Neural cell (in vitro differentiated cells): ENCODE measurements around the gene BCL3. TPM values are rescaled to one million over a fixed set of nuclear protein-coding genes. Genes with fewer than 3 reads are reported as not detected.
A peak's percentile ranks its signal among the peaks of the same experiment; 100 is the strongest.

Experiments used
- H2AFZ ChIP-seq: fragments of 200-600, 300-800 bp; sonication (generic), shearing (Covaris generic); 2 replicates; pipeline ENCODE4 v1.6.0; 2014; ENCODE audit warnings: low read depth, mild to moderate bottlenecking, antibody characterized with exemption, low read length, moderate library complexity
- H3F3A ChIP-seq: fragments of 200-600 bp; shearing (Covaris generic); 2 replicates; pipeline ENCODE4 v1.6.1; 2016; ENCODE audit warnings: mild to moderate bottlenecking, moderate library complexity, mixed read lengths, antibody characterized with exemption, low read length; ENCODE audit not compliant: insufficient read depth, poor library complexity, severe bottlenecking
- H3K27ac ChIP-seq: fragments of 200-600, 300-800 bp; sonication (generic), shearing (Covaris generic); 2 replicates; pipeline ENCODE4 v1.5.1; 2014; ENCODE audit warnings: mild to moderate bottlenecking, low read length, moderate library complexity
- H3K27me3 ChIP-seq: fragments of 300-800, 200-600 bp; sonication (generic), shearing (Covaris generic); 2 replicates; pipeline ENCODE4 v1.6.0; 2014; ENCODE audit warnings: mild to moderate bottlenecking, low read depth, low read length, moderate library complexity; ENCODE audit not compliant: insufficient read depth
- H3K36me3 ChIP-seq: fragments of 300-800, 200-600 bp; sonication (generic), shearing (Covaris generic); 2 replicates; pipeline ENCODE4 v1.5.1; 2014; ENCODE audit warnings: mild to moderate bottlenecking, antibody characterized with exemption, low read length, moderate library complexity; ENCODE audit not compliant: insufficient read depth
- H3K4me2 ChIP-seq: fragments of 300-800, 200-600 bp; sonication (generic), shearing (Covaris generic); 2 replicates; pipeline ENCODE4 v1.6.0; 2014; ENCODE audit warnings: mild to moderate bottlenecking, low read length
- H3K4me3 ChIP-seq: fragments of 300-800, 200-600 bp; sonication (generic), shearing (Covaris generic); 2 replicates; pipeline ENCODE4 v1.5.1; 2014; ENCODE audit warnings: mild to moderate bottlenecking, low read length, moderate library complexity
- H3K79me2 ChIP-seq: fragments of 200-600 bp; shearing (Covaris generic); replicated peaks from 2 replicates; pipeline ENCODE4 v1.6.0; 2014; ENCODE audit warnings: mild to moderate bottlenecking, low read length, moderate library complexity; ENCODE audit not compliant: insufficient read depth
- H3K9ac ChIP-seq: fragments of 300-800, 200-600 bp; sonication (generic), shearing (Covaris generic); 2 replicates; pipeline ENCODE4 v1.6.1; 2016; ENCODE audit warnings: mild to moderate bottlenecking, low read length, mixed read lengths
- H3K9me2 ChIP-seq: fragments of 200-600 bp; shearing (Covaris generic); 2 replicates; pipeline ENCODE4 v1.6.1; 2016; ENCODE audit warnings: mild to moderate bottlenecking, low read length, mixed read lengths; ENCODE audit not compliant: insufficient read depth
- H3K9me3 ChIP-seq: fragments of 200-600, 300-800 bp; sonication (generic), shearing (Covaris generic); 2 replicates; pipeline ENCODE4 v1.6.1; 2016; ENCODE audit warnings: mild to moderate bottlenecking, mixed run types, low read length, moderate library complexity, mixed read lengths
- H4K20me1 ChIP-seq: fragments of 200-600 bp; shearing (Covaris generic); 2 replicates; pipeline ENCODE4 v1.6.1; 2016; ENCODE audit warnings: mild to moderate bottlenecking, mixed run types; ENCODE audit not compliant: insufficient read depth
- CTCF ChIP-seq: fragments of 450-650 bp; IDR thresholded peaks from 2 replicates; pipeline ENCODE4 v1.5.1; 2014; ENCODE audit warnings: antibody characterized with exemption, mild to moderate bottlenecking, moderate library complexity; ENCODE audit not compliant: poor library complexity, severe bottlenecking
- EP300 ChIP-seq: fragments of 450-650 bp; conservative IDR thresholded peaks from 2 replicates; pipeline ENCODE4 v1.6.1; 2014; ENCODE audit warnings: antibody characterized with exemption, mild to moderate bottlenecking, moderate library complexity; ENCODE audit not compliant: poor library complexity, severe bottlenecking
- EZH2 ChIP-seq: fragments of 200-600, 300-800 bp; shearing (Covaris generic), sonication (generic); IDR thresholded peaks from 2 replicates; pipeline ENCODE4 v1.6.1; 2014; ENCODE audit warnings: antibody characterized with exemption, low read length, borderline replicate concordance, mild to moderate bottlenecking; ENCODE audit not compliant: insufficient read depth, poor library complexity, severe bottlenecking
- MXI1 ChIP-seq: fragments of 450-650 bp; conservative IDR thresholded peaks from 2 replicates; pipeline ENCODE4 v1.6.1; 2014; ENCODE audit warnings: antibody characterized with exemption, mild to moderate bottlenecking; ENCODE audit not compliant: poor library complexity, severe bottlenecking
- POLR2AphosphoS5 ChIP-seq: IDR thresholded peaks from 2 replicates; pipeline ENCODE4 v1.6.1; 2012
- RAD21 ChIP-seq: fragments of 450-650 bp; conservative IDR thresholded peaks from 2 replicates; pipeline ENCODE4 v1.6.1; 2014; ENCODE audit warnings: antibody characterized with exemption, mild to moderate bottlenecking, moderate library complexity
- REST ChIP-seq: IDR thresholded peaks from 2 replicates; pipeline ENCODE4 v1.6.1; 2012; ENCODE audit warnings: borderline replicate concordance
- SMC3 ChIP-seq: fragments of 450-650 bp; conservative IDR thresholded peaks from 2 replicates; pipeline ENCODE4 v1.6.1; 2014; ENCODE audit warnings: antibody characterized with exemption, mild to moderate bottlenecking, moderate library complexity; ENCODE audit not compliant: poor library complexity
- TAF1 ChIP-seq: IDR thresholded peaks from 2 replicates; pipeline ENCODE4 v1.6.1; 2012; ENCODE audit warnings: low read depth
- polyA plus RNA-seq: library from polyadenylated mRNA; depleted of rRNA; stranded (reverse); fragments of >200 nt; gene quantifications from 2 replicates; pipeline ENCODE4 v1.2.3, GENCODE V29; 2014

The BCL3 gene
- polyA plus RNA-seq, 1 donor from 2014 or later: 0.48 TPM

GRCh38 chr19:44723952-44724319 is 24.6 kb upstream of the BCL3 start:
- H3K36me3 ChIP-seq: no peaks in the 10 kb centered on the region
- H3K79me2 ChIP-seq: no peaks in the 10 kb centered on the region
- H3F3A ChIP-seq: no peaks in the 10 kb centered on the region
- H3K9me3 ChIP-seq: no peaks in the 10 kb centered on the region
- no peaks in the 10 kb centered on the region for H4K20me1 ChIP-seq
- no peak overlapping the region for H3K4me3 ChIP-seq
- no peak overlapping the region for H2AFZ ChIP-seq
- no peak overlapping the region for H3K9ac ChIP-seq
- no peaks in the 10 kb centered on the region for H3K9me2 ChIP-seq
- TF ChIP-seq EP300 (no peak), CTCF (peak; percentile 98), RAD21 (peak; percentile 98), SMC3 (peak; percentile 90)
- H3K27me3 ChIP-seq: no peaks in the 10 kb centered on the region
- H3K27ac ChIP-seq: no peak overlapping the region
- H3K4me2 ChIP-seq: no peak overlapping the region

GRCh38 chr19:44725251-44725650 is 23.3 kb upstream of the BCL3 start:
- H4K20me1 ChIP-seq: no peaks in the 10 kb centered on the region
- H3K27me3 ChIP-seq: no peaks in the 10 kb centered on the region
- H3K9ac ChIP-seq: no peak overlapping the region
- H3K4me3 ChIP-seq: no peak overlapping the region
- no peak overlapping the region for H3K27ac ChIP-seq
- no peaks in the 10 kb centered on the region for H3K9me3 ChIP-seq
- H3K9me2 ChIP-seq: no peaks in the 10 kb centered on the region
- H3F3A ChIP-seq: no peaks in the 10 kb centered on the region
- H3K4me2 ChIP-seq: no peak overlapping the region
- no peak overlapping the region for H2AFZ ChIP-seq
- no peak for TF ChIP-seq CTCF
- no peak for TF ChIP-seq MXI1
- no peak for TF ChIP-seq POLR2AphosphoS5
- no peak for TF ChIP-seq EP300
- TF ChIP-seq REST: no peak
- TF ChIP-seq EZH2: no peak
- TF ChIP-seq SMC3: no peak
- TF ChIP-seq TAF1: no peak
- TF ChIP-seq RAD21: no peak
- no peaks in the 10 kb centered on the region for H3K36me3 ChIP-seq
- no peaks in the 10 kb centered on the region for H3K79me2 ChIP-seq
